Kidney glomerular epithelial cell (primary cell): ENCODE results near the gene MACROH2A2.
"Not testable (repeated sequence)": the region's sequence is repeated elsewhere in the genome, so short reads cannot be mapped to it uniquely, and the experiment has no call there.

Experiments
- DNase-seq: peaks from one replicate; lab custom pipeline; 2025; lab: John Stamatoyannopoulos, UW

MACROH2A2 gene

GRCh38 chr10:70067586-70067985, 14.9 kb downstream of the MACROH2A2 start:
- no peak for DNase-seq

- no peak for DNase-seq
These were observed 16.3 kb downstream of the MACROH2A2 start for GRCh38 chr10:70068925-70069324.

GRCh38 chr10:70069346-70069745, 16.7 kb downstream of the MACROH2A2 start:
- no peak for DNase-seq

- no peak for DNase-seq
These were observed 18.2 kb downstream of the MACROH2A2 start for GRCh38 chr10:70070834-70071233.

GRCh38 chr10:70074165-70074564, 21.5 kb downstream of the MACROH2A2 start:
- no peak for DNase-seq

- DNase-seq, result no peak
These were observed 22.3 kb downstream of the MACROH2A2 start for GRCh38 chr10:70074971-70075370.

GRCh38 chr10:70078329-70078728, 25.7 kb downstream of the MACROH2A2 start:
- no peak for DNase-seq

- DNase-seq, result no peak
These were observed 26.3 kb downstream of the MACROH2A2 start for GRCh38 chr10:70078937-70079336.

GRCh38 chr10:70080789-70081188, 28.1 kb downstream of the MACROH2A2 start:
- DNase-seq, result not testable (repeated sequence)

- DNase-seq, result no peak
These were observed 31.5 kb downstream of the MACROH2A2 start for GRCh38 chr10:70084189-70084588.

GRCh38 chr10:70085975-70086613, 33.4 kb downstream of the MACROH2A2 start:
- no peak for DNase-seq

- DNase-seq, result no peak
These were observed 35.1 kb downstream of the MACROH2A2 start for GRCh38 chr10:70087616-70088307.

- no peak for DNase-seq
These were observed 35.7 kb downstream of the MACROH2A2 start for GRCh38 chr10:70088308-70088698.

GRCh38 chr10:70090013-70090412, 37.4 kb downstream of the MACROH2A2 start:
- DNase-seq, result no peak

- DNase-seq, result no peak
These were observed 38.3 kb downstream of the MACROH2A2 start for GRCh38 chr10:70090951-70091350.

GRCh38 chr10:70092389-70092718, 39.7 kb downstream of the MACROH2A2 start:
- DNase-seq, result no peak

- no peak for DNase-seq
These were observed 40.8 kb downstream of the MACROH2A2 start for GRCh38 chr10:70093335-70093944.

GRCh38 chr10:70094250-70094649, 41.6 kb downstream of the MACROH2A2 start:
- no peak for DNase-seq

- DNase-seq, result no peak
These were observed 43.5 kb downstream of the MACROH2A2 start for GRCh38 chr10:70096016-70096704.

GRCh38 chr10:70096705-70097420, 44.2 kb downstream of the MACROH2A2 start:
- no peak for DNase-seq

- DNase-seq, result no peak
These were observed 44.8 kb downstream of the MACROH2A2 start for GRCh38 chr10:70097459-70097858.

- DNase-seq, result no peak
These were observed 45.6 kb downstream of the MACROH2A2 start for GRCh38 chr10:70098271-70098670.
